Thoracic aorta (tissue), 2 donors: Measurements from ENCODE around the gene EMSY. TPM values are rescaled to one million over a fixed set of nuclear protein-coding genes. Genes with fewer than 3 reads are reported as not detected.

Experiments used
- ATAC-seq: fragments of 150-250 bp; one replicate; pipeline ENCODE4 v1.8.0; 2017; ENCODE audit warnings: low read depth; ENCODE audit not compliant: insufficient number of reproducible peaks, low FRiP score
- DNase-seq: peaks from one replicate; pipeline ENCODE4 v3.0.0-alpha.2; 2020; ENCODE audit warnings: low spot score
- H3K27ac ChIP-seq, 2 donors: fragments of 200-600 bp; sonication (generic); 1 replicate in 1 of 2; 2 replicates in 1 of 2; pipeline ENCODE4 v1.5.1; 2016; ENCODE audit warnings: mild to moderate bottlenecking in 2 of 2, moderate library complexity in 2 of 2
- H3K27me3 ChIP-seq: fragments of 200-600 bp; sonication (generic); replicated peaks from 2 replicates; pipeline ENCODE4 v1.6.0; 2016; ENCODE audit warnings: mild to moderate bottlenecking; ENCODE audit not compliant: insufficient read depth
- H3K36me3 ChIP-seq: fragments of 200-600 bp; sonication (generic); one replicate; pipeline ENCODE4 v1.5.1; 2016
- H3K4me1 ChIP-seq, 2 donors: fragments of 200-600 bp; sonication (generic); 1 replicate in 1 of 2; 2 replicates in 1 of 2; pipeline versions ENCODE4 v1.5.1 to v1.6.0; 2016; ENCODE audit warnings: low read depth in 2 of 2, mild to moderate bottlenecking in 1 of 2; ENCODE audit not compliant: control insufficient read depth in 1 of 2
- H3K4me3 ChIP-seq: fragments of 200-600 bp; sonication (generic); 2 replicates; pipeline ENCODE4 v1.5.1; 2016; ENCODE audit warnings: mild to moderate bottlenecking
- H3K9me3 ChIP-seq: fragments of 200-600 bp; sonication (generic); 2 replicates; pipeline ENCODE4 v1.5.1; 2016
- CTCF ChIP-seq: fragments of 200-600 bp; sonication (generic); IDR thresholded peaks from one replicate; pipeline ENCODE4 v1.5.1; 2019; ENCODE audit warnings: antibody characterized with exemption
- total RNA-seq, 2 donors: library from RNA; depleted of rRNA; stranded (reverse); fragments of >200 nt; gene quantifications; one replicate each; pipeline versions ENCODE4 v1.1.0 to v1.2.3, GENCODE V29; 2016

Gene EMSY
- total RNA-seq, 2 donors from 2014 or later: 53.5 to 73.2 TPM

GRCh38 chr11:76551400-76551799, 106.6 kb downstream of the EMSY start:
- H3K36me3 ChIP-seq: no peaks in the 10 kb centered on the region
- ATAC-seq (no peak), DNase-seq (no peak)
- H3K4me3 ChIP-seq: no peak overlapping the region
- peaks cover 0 to 8% of the 10 kb centered on the region in 2 donors for H3K4me1 ChIP-seq
- H3K27me3 ChIP-seq: no peaks in the 10 kb centered on the region
- H3K9me3 ChIP-seq: no peaks in the 10 kb centered on the region
- H3K27ac ChIP-seq: no peak overlapping the region
- peak; percentile 29 for TF ChIP-seq CTCF

DNA sequence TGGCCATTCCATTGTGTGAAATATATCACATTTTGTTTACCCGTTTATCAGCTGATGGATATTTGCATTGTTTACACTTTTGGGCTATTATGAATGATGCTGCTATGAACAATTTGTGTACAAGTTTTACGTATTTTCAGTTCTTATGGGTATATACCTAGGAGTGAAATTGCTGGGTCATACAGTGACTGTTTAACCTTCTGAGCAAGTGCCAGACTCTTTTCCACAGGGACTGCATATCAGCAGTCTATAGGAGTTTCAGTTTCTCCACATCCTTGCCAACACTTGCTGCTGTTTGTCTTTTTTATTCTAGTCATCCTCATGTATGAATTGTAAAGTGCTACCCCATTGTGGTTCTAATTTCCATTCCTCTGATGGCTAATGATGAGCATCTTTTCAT, 108.2 kb downstream of the EMSY start:
- Histone ChIP-seq H3K4me3 (no peak overlapping the region), H3K27me3 (no peaks in the 10 kb centered on the region), H3K36me3 (no peaks in the 10 kb centered on the region), H3K9me3 (no peaks in the 10 kb centered on the region), H3K4me1 (peaks cover 0 to 8% of the 10 kb centered on the region in 2 donors), H3K27ac (no peak overlapping the region)
- ATAC-seq (no peak), DNase-seq (no peak)
- no peak for TF ChIP-seq CTCF

DNA sequence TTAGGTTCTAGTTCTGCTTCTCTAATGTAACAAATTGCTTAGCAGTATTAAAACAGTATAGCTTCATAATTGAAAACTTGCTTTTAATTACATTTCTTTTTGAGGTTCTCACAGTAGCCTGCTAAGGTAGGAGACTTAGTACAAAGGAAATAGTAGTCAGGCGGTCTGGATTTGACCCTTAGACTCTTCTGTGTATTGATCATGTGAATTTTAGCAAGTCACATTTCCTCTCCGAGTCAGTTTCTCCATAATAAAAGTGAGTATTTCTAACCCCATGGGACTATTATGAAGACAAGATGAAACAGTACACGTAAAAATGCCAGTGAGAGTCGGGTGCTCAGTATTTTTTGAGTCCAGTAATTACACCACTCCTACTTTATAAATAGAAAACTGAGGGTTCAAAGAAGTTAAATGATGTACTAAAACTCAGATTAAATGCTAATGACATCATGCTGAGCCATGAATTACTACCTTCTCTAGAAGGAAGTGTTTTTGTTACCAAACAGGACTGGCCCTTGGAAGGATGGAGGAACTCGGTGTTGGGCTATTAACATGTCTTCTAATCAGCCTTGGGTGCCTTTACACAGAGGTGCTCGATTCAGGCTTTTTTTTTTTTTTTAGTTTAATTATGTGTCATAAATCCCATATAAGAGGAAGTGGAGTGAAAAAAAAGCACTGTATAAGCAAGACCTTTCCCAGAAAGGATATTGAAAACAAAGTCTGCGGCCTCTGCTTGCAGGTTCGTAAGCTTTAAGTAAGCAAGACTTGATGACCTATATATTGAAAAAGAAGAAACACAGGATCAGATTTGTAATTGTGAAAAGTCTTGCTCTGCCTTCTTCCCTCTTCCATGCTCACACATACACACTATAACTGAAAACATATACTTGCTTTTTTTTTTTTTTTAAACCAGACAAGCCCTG, 109.0 kb downstream of the EMSY start:
- ATAC-seq (no peak), DNase-seq (no peak)
- Histone ChIP-seq H3K4me1 (peaks cover 0 to 8% of the 10 kb centered on the region in 2 donors), H3K27ac (no peak overlapping the region), H3K27me3 (no peaks in the 10 kb centered on the region), H3K9me3 (no peaks in the 10 kb centered on the region), H3K4me3 (no peak overlapping the region), H3K36me3 (no peaks in the 10 kb centered on the region)
- no peak for TF ChIP-seq CTCF

DNA sequence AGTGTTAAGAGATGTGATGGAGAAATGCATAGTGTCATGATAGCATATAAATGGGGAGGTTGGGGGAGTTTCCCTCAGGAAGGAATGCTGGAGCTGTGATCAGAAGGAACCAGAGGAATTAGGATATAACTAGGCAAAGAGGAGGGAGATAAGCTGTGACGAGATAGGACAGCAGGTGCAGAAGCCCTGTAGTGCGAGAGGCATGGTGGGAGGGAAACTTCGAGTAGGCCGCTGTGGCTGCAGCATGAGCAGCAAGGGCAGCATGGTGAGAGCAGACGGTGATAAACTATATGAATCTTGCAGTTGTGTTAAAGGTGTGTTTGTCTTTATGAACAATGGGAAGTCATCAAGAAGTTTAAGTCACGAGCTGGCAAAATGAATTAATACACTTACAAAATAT, 109.9 kb downstream of the EMSY start:
- Histone ChIP-seq H3K9me3 (no peaks in the 10 kb centered on the region), H3K36me3 (no peaks in the 10 kb centered on the region), H3K4me3 (no peak overlapping the region), H3K4me1 (peaks cover 0 to 8% of the 10 kb centered on the region in 2 donors), H3K27me3 (no peaks in the 10 kb centered on the region), H3K27ac (no peak overlapping the region)
- no peak for TF ChIP-seq CTCF
- DNase-seq (no peak), ATAC-seq (no peak)

DNA sequence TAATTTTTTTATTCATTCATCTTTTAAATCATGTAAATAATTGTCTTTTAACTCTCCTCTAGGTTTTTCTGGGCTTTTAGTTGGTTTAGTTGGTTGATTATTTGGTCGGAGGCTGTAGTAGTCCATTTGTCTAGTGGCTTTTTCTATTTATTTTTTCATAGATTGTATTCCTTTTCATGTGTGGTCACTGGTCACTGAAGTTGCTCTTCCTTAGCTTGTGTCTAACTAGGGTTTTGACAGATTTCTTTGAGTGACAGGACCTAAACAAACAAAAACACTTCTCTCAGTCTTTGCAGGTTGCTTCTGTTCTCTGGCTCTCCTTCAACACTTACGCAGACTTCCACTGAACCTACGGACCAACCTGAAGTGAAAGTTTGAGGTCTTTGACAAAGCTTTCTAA, 112.6 kb downstream of the EMSY start:
- Histone ChIP-seq H3K27me3 (no peaks in the 10 kb centered on the region), H3K27ac (no peak overlapping the region), H3K4me1 (peaks cover 0 to 8% of the 10 kb centered on the region in 2 donors), H3K4me3 (no peak overlapping the region), H3K36me3 (no peaks in the 10 kb centered on the region), H3K9me3 (no peaks in the 10 kb centered on the region)
- DNase-seq (no peak), ATAC-seq (no peak)
- no peak for TF ChIP-seq CTCF
